ENCODE data around the gene IGLL5.

DNA sequence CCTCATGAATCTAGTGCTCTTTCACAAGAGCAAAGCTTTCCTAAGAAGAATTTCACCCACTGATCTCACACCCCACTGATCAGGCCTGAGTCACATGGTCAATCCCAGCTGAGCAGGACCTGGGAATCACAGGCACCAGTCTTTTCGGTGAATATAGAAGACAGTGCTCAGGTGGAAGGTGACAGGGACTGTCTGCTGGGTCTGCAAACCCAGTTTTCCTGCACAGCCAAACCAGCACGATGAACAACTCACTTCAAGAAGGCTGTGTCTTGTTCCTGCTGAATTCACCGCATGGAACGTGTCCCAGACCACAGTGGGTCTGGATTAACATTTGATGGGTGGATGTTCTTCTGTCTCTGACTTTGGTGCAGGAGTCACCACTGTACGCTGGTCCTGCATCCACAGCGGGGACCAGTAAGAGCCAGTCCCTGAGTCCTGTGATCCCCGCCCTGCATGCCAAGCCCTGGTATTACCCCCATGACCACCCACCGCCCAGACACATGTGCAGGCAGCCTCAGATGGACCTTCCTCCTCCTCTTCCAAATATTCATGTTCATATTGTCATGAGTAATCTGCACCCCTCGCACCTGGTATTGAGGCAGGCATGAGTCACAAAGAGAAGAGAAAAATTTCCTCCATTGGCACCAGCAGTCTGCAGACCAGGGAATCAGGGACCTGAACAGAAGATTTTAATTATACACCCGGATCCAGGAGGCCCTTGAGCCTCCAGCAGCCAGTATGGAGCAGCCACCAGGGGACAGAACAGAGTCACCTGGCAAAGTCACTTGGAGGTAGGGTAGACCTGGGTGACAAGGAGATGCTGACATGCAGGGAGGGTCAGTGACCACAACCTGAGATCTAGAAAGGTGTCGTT, 8.6 kb upstream of the IGLL5 start:
- TF ChIP-seq CTCF (IDR thresholded peaks at IDR 0.05) (no peak), EP300 (IDR thresholded peaks at IDR 0.05) (no peak), POLR2A (IDR thresholded peaks at IDR 0.05) (no peak), POLR2AphosphoS5 (IDR thresholded peaks at IDR 0.05) (no peak)
